ENCODE results near the gene SHANK3. TPM values are rescaled to one million over a fixed set of nuclear protein-coding genes. Genes with fewer than 3 reads are reported as not detected.

Gene SHANK3
- total and polyA plus RNA-seq, 2 donors (not counting 1 experiment from before 2014, with no cell fraction given), result not detected

- ATAC-seq (ENCODE audit: low read depth), result no peak
Observed at GRCh38 chr22:50706481-50707125, 34.0 kb downstream of the SHANK3 start.

More at GRCh38 chr22:50706481-50707125, 34.0 kb downstream of the SHANK3 start:
- Mint-ChIP-seq H3K9me3 (ENCODE audit: insufficient read depth) (peaks cover 4% of the 10 kb centered on the region), H3K4me3 (no peak overlapping the region), H3K4me1 (no peaks in the 10 kb centered on the region), H3K27me3 (peaks cover 10% of the 10 kb centered on the region), H3K27ac (no peak overlapping the region)
- Histone ChIP-seq H3K79me2 (ENCODE audit: control insufficient read depth, insufficient read depth, low read length) (no peaks in the 10 kb centered on the region), H3K4me2 (replicated peaks; ENCODE audit: low read depth, low read length, poor library complexity, severe bottlenecking) (no peak overlapping the region), H2AFZ (ENCODE audit: insufficient read depth, low read depth, low read length, poor library complexity, severe bottlenecking) (no peak overlapping the region), H4K20me1 (ENCODE audit: control insufficient read depth, insufficient read depth, low read length, poor library complexity, severe bottlenecking) (no peaks in the 10 kb centered on the region), H3K9me3 (ENCODE audit: control extremely low read depth in 1 of 3, control insufficient read depth in 2 of 3, insufficient read depth in 1 of 3, low read length in 2 of 3) (peaks cover 0 to 4% (median 0%) of the 10 kb centered on the region in 3 donors), H3K27me3 (replicated peaks in 1 of 4; ENCODE audit: control extremely low read depth in 1 of 4, control insufficient read depth in 3 of 4, insufficient read depth in 4 of 4, low read length in 3 of 4) (no peaks in the 10 kb centered on the region), H3K4me1 (ENCODE audit: control insufficient read depth in 2 of 2, insufficient read depth in 2 of 2, low read length in 2 of 2) (no peaks in the 10 kb centered on the region), H3K9ac (ENCODE audit: low read length) (no peak overlapping the region), H3K4me3 (ENCODE audit: control extremely low read depth in 1 of 5, extremely low read depth in 1 of 5, insufficient read depth in 1 of 5, low read depth in 2 of 5, low read length in 4 of 5) (no peak overlapping the region), H3K27ac (ENCODE audit: low read length in 2 of 2) (no peak overlapping the region), H3K36me3 (replicated peaks in 1 of 2; ENCODE audit: control extremely low read depth in 1 of 2, control insufficient read depth in 1 of 2, extremely low read depth in 1 of 2, insufficient read depth in 2 of 2, low read length in 1 of 2) (no peaks in the 10 kb centered on the region)
- ChIA-PET CTCF (no interaction called here), POLR2A (no interaction called here)
- no peak for DNase-seq
- intact Hi-C loops (cut with micrococcal nuclease), result no loop called here
- 98% methylated on average over 6 of the region's 14 CpGs for WGBS (ENCODE audit: insufficient coverage)
- TF ChIP-seq CTCF (IDR thresholded peaks at IDR 0.05) (no peak), EZH2 (IDR thresholded peaks at IDR 0.05; ENCODE audit: borderline replicate concordance, insufficient read depth, low read depth, low read length, poor library complexity, severe bottlenecking) (no peak)
